K562 (cell line): ENCODE results near the gene OXLD1.

ENCODE experiments used
- HNRNPUL1 ChIP-seq: fragments of 200-400 bp; formaldehyde crosslinking; IDR thresholded peaks from 2 replicates; pipeline ENCODE4 v1.6.1; 2017; ENCODE audit warnings: low read length
- JUN ChIP-seq, 2 experiments: sonication (generic) in 1 of 2; formaldehyde crosslinking in 1 of 2; IDR thresholded peaks; 2 replicates each; pipeline versions ENCODE4 v1.6.1 to v1.8.0; 2012 to 2022; ENCODE audit warnings: borderline replicate concordance in 2 of 2, mild to moderate bottlenecking in 2 of 2, improper control_type of control experiment in 1 of 2, low read depth in 1 of 2, low read length in 1 of 2, missing genetic modification reagents in 1 of 2
- POLR2AphosphoS2 ChIP-seq: IDR thresholded peaks from 2 replicates; pipeline ENCODE4 v1.6.1; 2012; ENCODE audit warnings: low read length, improper control_type of control experiment
- RCOR1 ChIP-seq, 2 experiments: IDR thresholded peaks; 2 replicates each; pipeline ENCODE4 v1.6.1; 2012; ENCODE audit warnings: low read depth in 2 of 2, low read length in 2 of 2, borderline replicate concordance in 1 of 2, improper control_type of control experiment in 1 of 2

- TF ChIP-seq POLR2AphosphoS2 (no peak), HNRNPUL1 (no peak), RCOR1 (IDR thresholded peaks at IDR 0.05; ENCODE audit: borderline replicate concordance in 1 of 2, low read depth in 2 of 2, low read length in 2 of 2) (no peak), JUN (IDR thresholded peaks at IDR 0.05; ENCODE audit: borderline replicate concordance, low read depth, low read length) (no peak), JUN (CRISPR knock-in tag; IDR thresholded peaks at IDR 0.05; ENCODE audit: borderline replicate concordance) (no peak)
Observed at GRCh38 chr17:81615401-81615930, 50.9 kb downstream of the OXLD1 start.
